PC-3 (cell line): Measurements from ENCODE around the gene CPVL. TPM values are rescaled to one million over a fixed set of nuclear protein-coding genes. Genes with fewer than 3 reads are reported as not detected.

ENCODE experiments used
- ATAC-seq: fragments of 200-7000 bp; cut with Tn5 transposase; 2 replicates; pipeline ENCODE4 v1.9.1; 2020; ENCODE audit warnings: mild to moderate bottlenecking, moderate library complexity
- BruUV-seq: library from RNA; stranded (reverse); fragments of 400-500 nt; replicated peaks from 2 replicates; lab custom pipeline; 2021; lab: Mats Ljungman, UMichigan
- CTCF ChIA-PET: fragments of 300-600 bp; sonication (Branson Sonifier 250); formaldehyde crosslinking; loops from one replicate; lab custom pipeline; 2022; ENCODE audit warnings: antibody characterized with exemption; lab: Charles Lee
- POLR2A ChIA-PET: fragments of 300-600 bp; sonication (Branson Sonifier 250); formaldehyde crosslinking; loops from one replicate; lab custom pipeline; 2022; ENCODE audit warnings: antibody characterized with exemption; ENCODE audit not compliant: unreplicated experiment; lab: Charles Lee
- DNase-seq: peaks from one replicate; pipeline ENCODE4 v3.0.0-alpha.2; 2015
- H2AFZ ChIP-seq: fragments of 300-600 bp; sonication (generic); 2 replicates; pipeline ENCODE4 v1.6.0; 2016; ENCODE audit warnings: antibody characterized with exemption, low read length
- H3F3A ChIP-seq: fragments of 300-600 bp; sonication (generic); one replicate; pipeline ENCODE4 v1.6.0; 2017; ENCODE audit warnings: antibody characterized with exemption, low read length, control low read depth, mild to moderate bottlenecking; ENCODE audit not compliant: unreplicated experiment
- H3K27ac ChIP-seq: fragments of 300-600 bp; sonication (generic); 2 replicates; pipeline ENCODE4 v1.5.1; 2016; ENCODE audit warnings: mild to moderate bottlenecking, low read length
- H3K27me3 ChIP-seq: fragments of 300-600 bp; sonication (generic); 2 replicates; pipeline ENCODE4 v1.6.1; 2016; ENCODE audit warnings: low read length, mixed read lengths
- H3K36me3 ChIP-seq: fragments of 300-600 bp; sonication (generic); 2 replicates; pipeline ENCODE4 v1.6.1; 2016; ENCODE audit warnings: low read depth, mixed run types, low read length, mixed read lengths
- H3K4me1 ChIP-seq: fragments of 300-600 bp; sonication (generic); 2 replicates; pipeline ENCODE4 v1.5.1; 2016; ENCODE audit warnings: low read length; ENCODE audit not compliant: insufficient read depth
- H3K4me2 ChIP-seq: fragments of 300-600 bp; sonication (generic); 2 replicates; pipeline ENCODE4 v1.6.0; 2016; ENCODE audit warnings: low read length
- H3K4me3 ChIP-seq: fragments of 300-600 bp; sonication (generic); 2 replicates; pipeline ENCODE4 v1.5.1; 2016; ENCODE audit warnings: mild to moderate bottlenecking, low read length, mixed read lengths
- H3K79me2 ChIP-seq: fragments of 300-600 bp; sonication (generic); 2 replicates; pipeline ENCODE4 v1.6.1; 2017; ENCODE audit warnings: low read length, mixed read lengths
- H3K9ac ChIP-seq: fragments of 300-600 bp; sonication (generic); 2 replicates; pipeline ENCODE4 v1.6.0; 2016; ENCODE audit warnings: mild to moderate bottlenecking, low read length
- H3K9me2 ChIP-seq: fragments of 300-600 bp; sonication (generic); replicated peaks from 2 replicates; pipeline ENCODE4 v1.6.1; 2016; ENCODE audit warnings: mixed run types, low read length, mixed read lengths
- H3K9me3 ChIP-seq: fragments of 300-600 bp; sonication (generic); 2 replicates; pipeline ENCODE4 v1.6.1; 2016; ENCODE audit warnings: low read length, mixed read lengths
- H4K20me1 ChIP-seq: fragments of 300-600 bp; sonication (generic); 2 replicates; pipeline ENCODE4 v1.6.1; 2016; ENCODE audit warnings: low read length, mixed read lengths
- CTCF ChIP-seq: fragments of 300-600 bp; sonication (generic); conservative IDR thresholded peaks from 2 replicates; pipeline ENCODE4 v1.5.1; 2017; ENCODE audit warnings: antibody characterized with exemption, low read depth, mild to moderate bottlenecking, low read length
- EZH2 ChIP-seq: fragments of 300-600 bp; sonication (generic); IDR thresholded peaks from one replicate; pipeline ENCODE4 v1.6.1; 2017; ENCODE audit warnings: antibody characterized with exemption, mild to moderate bottlenecking, low read length; ENCODE audit not compliant: unreplicated experiment
- EZH2phosphoT487 ChIP-seq: fragments of 300-600 bp; sonication (generic); IDR thresholded peaks from 2 replicates; pipeline ENCODE4 v1.6.1; 2018; ENCODE audit warnings: mild to moderate bottlenecking, antibody characterized with exemption, low read length, borderline replicate concordance
- intact Hi-C: fragments of 100-400 bp; cut with micrococcal nuclease; formaldehyde crosslinking; loops from 2 replicates; pipeline ENCODE4 v1.9.0; 2023
- total RNA-seq: library from RNA; depleted of rRNA; stranded (reverse); fragments of >200 nt; gene quantifications from 2 replicates; pipeline ENCODE4 v1.2.3, GENCODE V29; 2014

Gene CPVL
- total RNA-seq, 1 experiment from 2014 or later = 14.7 TPM

- Histone ChIP-seq H3F3A (no peaks in the 10 kb centered on the region), H3K27ac (no peak overlapping the region), H3K9ac (no peak overlapping the region), H3K9me3 (no peaks in the 10 kb centered on the region), H3K27me3 (no peaks in the 10 kb centered on the region), H4K20me1 (no peaks in the 10 kb centered on the region), H2AFZ (peak overlapping the region; percentile 90), H3K36me3 (no peaks in the 10 kb centered on the region), H3K4me2 (peak overlapping the region; percentile 95), H3K9me2 (no peaks in the 10 kb centered on the region), H3K4me3 (peak overlapping the region; percentile 80), H3K79me2 (no peaks in the 10 kb centered on the region), H3K4me1 (0 out of 2 replicates have a peak, but pooled peaks cover 9% of the 10 kb centered on the region)
- no TSS peak for BruUV-seq
- no peak; the same call in 1 of the 2 replicates for ATAC-seq
- intact Hi-C loops = loop anchor here (2.0 kb wide), 1 partner anchor 30 kb away; no protein-coding TSS in a partner anchor
- TF ChIP-seq EZH2phosphoT487 (no peak), EZH2 (no peak), CTCF (no peak)
- DNase-seq = no peak
- CTCF ChIA-PET = interaction anchor here (0.7 to 1.6 kb wide), 17 partner anchors 14 to 451 kb away, joined by 3 to 47 read pairs (median 6); no protein-coding TSS in a partner anchor
- POLR2A ChIA-PET = interaction anchor here (0.6 kb wide), 1 partner anchor 133 kb away, joined by 4 read pairs; no protein-coding TSS in a partner anchor
Observed at GRCh38 chr7:28957064-28957750, 189.1 kb downstream of the CPVL start.

GRCh38 chr7:28956608-28957063, 189.7 kb downstream of the CPVL start:
- DNase-seq (peak; percentile 76), ATAC-seq (peak; percentile 70)
- H3K27ac ChIP-seq = no peak overlapping the region
- no peaks in the 10 kb centered on the region for H3K27me3 ChIP-seq
- H2AFZ ChIP-seq = peak overlapping the region; percentile 90
- H3K36me3 ChIP-seq = no peaks in the 10 kb centered on the region
- no peaks in the 10 kb centered on the region for H3K9me3 ChIP-seq
- H4K20me1 ChIP-seq = no peaks in the 10 kb centered on the region
- TF ChIP-seq CTCF (peak; percentile 64), EZH2 (no peak)
- H3K4me1 ChIP-seq = 0 out of 2 replicates have a peak, but pooled peaks cover 9% of the 10 kb centered on the region
- H3K4me3 ChIP-seq = peak overlapping the region; percentile 80
- H3K79me2 ChIP-seq = no peaks in the 10 kb centered on the region
- peak overlapping the region; percentile 41; the same call in 1 of the 2 replicates for H3K9ac ChIP-seq
- no peaks in the 10 kb centered on the region for H3K9me2 ChIP-seq
- ChIA-PET POLR2A (interaction anchor here (0.6 kb wide), 1 partner anchor 134 kb away, joined by 4 read pairs; no protein-coding TSS in a partner anchor), CTCF (interaction anchor here (0.6 to 1.6 kb wide), 19 partner anchors 14 to 452 kb away, joined by 3 to 47 read pairs (median 5); no protein-coding TSS in a partner anchor)
- intact Hi-C loops = loop anchor here (1.0 to 2.0 kb wide), 4 partner anchors 30 to 353 kb away; no protein-coding TSS in a partner anchor
- BruUV-seq = no TSS peak
- no peaks in the 10 kb centered on the region for H3F3A ChIP-seq
- peak overlapping the region; percentile 95 for H3K4me2 ChIP-seq
